ENCODE data around the gene C11orf97. TPM values are rescaled to one million over a fixed set of nuclear protein-coding genes. Genes with fewer than 3 reads are reported as not detected.

Gene C11orf97
- total and polyA plus RNA-seq, 9 of the 15 experiments (the other 6 are each of a cell fraction or from before 2014, with no cell fraction given), result not detected

GRCh38 chr11:94493281-94494125 lies 18.8 kb upstream of the C11orf97 start, which contains the start of the genes ANKRD49 and MRE11 (continued):
- TF ChIP-seq ZNF280B (CRISPR knock-in tag; IDR thresholded peaks at IDR 0.05), result no peak
- no peak for TF ChIP-seq NCOA1 (IDR thresholded peaks at IDR 0.05; ENCODE audit: low read depth)
- TF ChIP-seq DACH1 (IDR thresholded peaks at IDR 0.05; ENCODE audit: partially characterized antibody), result no peak
- 0 out of 2 replicates have a peak, but pooled peaks have one; percentile 6 for TF ChIP-seq TCF3 (CRISPR knock-in tag; IDR thresholded peaks at IDR 0.05)
- TF ChIP-seq SUPT5H (IDR thresholded peaks at IDR 0.05), result peak; percentile 76
- no peak for TF ChIP-seq FOSL1 (tag; conservative IDR thresholded peaks at IDR 0.05)
- TF ChIP-seq NBN (IDR thresholded peaks at IDR 0.05; ENCODE audit: low read depth), result peak; percentile 27; the same call in 1 of the 2 replicates
- TF ChIP-seq ZNF184 (CRISPR knock-in tag; IDR thresholded peaks at IDR 0.05), result no peak
- no peak for TF ChIP-seq ESRRB (CRISPR knock-in tag; IDR thresholded peaks at IDR 0.05; ENCODE audit: borderline replicate concordance)
- TF ChIP-seq L3MBTL2 (IDR thresholded peaks at IDR 0.05), result peak; percentile 74
- TF ChIP-seq, protein P1, sequence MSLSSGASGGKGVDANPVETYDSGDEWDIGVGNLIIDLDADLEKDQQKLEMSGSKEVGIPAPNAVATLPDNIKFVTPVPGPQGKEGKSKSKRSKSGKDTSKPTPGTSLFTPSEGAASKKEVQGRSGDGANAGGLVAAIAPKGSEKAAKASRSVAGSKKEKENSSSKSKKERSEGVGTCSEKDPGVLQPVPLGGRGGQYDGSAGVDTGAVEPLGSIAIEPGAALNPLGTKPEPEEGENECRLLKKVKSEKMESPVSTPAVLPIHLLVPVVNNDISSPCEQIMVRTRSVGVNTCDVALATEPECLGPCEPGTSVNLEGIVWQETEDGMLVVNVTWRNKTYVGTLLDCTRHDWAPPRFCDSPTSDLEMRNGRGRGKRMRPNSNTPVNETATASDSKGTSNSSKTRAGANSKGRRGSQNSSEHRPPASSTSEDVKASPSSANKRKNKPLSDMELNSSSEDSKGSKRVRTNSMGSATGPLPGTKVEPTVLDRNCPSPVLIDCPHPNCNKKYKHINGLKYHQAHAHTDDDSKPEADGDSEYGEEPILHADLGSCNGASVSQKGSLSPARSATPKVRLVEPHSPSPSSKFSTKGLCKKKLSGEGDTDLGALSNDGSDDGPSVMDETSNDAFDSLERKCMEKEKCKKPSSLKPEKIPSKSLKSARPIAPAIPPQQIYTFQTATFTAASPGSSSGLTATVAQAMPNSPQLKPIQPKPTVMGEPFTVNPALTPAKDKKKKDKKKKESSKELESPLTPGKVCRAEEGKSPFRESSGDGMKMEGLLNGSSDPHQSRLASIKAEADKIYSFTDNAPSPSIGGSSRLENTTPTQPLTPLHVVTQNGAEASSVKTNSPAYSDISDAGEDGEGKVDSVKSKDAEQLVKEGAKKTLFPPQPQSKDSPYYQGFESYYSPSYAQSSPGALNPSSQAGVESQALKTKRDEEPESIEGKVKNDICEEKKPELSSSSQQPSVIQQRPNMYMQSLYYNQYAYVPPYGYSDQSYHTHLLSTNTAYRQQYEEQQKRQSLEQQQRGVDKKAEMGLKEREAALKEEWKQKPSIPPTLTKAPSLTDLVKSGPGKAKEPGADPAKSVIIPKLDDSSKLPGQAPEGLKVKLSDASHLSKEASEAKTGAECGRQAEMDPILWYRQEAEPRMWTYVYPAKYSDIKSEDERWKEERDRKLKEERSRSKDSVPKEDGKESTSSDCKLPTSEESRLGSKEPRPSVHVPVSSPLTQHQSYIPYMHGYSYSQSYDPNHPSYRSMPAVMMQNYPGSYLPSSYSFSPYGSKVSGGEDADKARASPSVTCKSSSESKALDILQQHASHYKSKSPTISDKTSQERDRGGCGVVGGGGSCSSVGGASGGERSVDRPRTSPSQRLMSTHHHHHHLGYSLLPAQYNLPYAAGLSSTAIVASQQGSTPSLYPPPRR (CRISPR knock-in tag; IDR thresholded peaks at IDR 0.05; ENCODE audit: borderline replicate concordance), result peak; percentile 53; the same call in 1 of the 2 replicates
- TF ChIP-seq NFATC3 (IDR thresholded peaks at IDR 0.05), result no peak
- no peak for TF ChIP-seq XRCC3 (IDR thresholded peaks at IDR 0.05)
- no peak for TF ChIP-seq ZNF174 (CRISPR knock-in tag; IDR thresholded peaks at IDR 0.05)
- no peak for TF ChIP-seq CEBPB (tag; IDR thresholded peaks at IDR 0.05)
- no peak; the same call in 1 of the 2 replicates for TF ChIP-seq ZBTB26 (CRISPR knock-in tag; IDR thresholded peaks at IDR 0.05)
- no peak for TF ChIP-seq NUFIP1 (IDR thresholded peaks at IDR 0.05; ENCODE audit: partially characterized antibody)
- TF ChIP-seq ZSCAN29 (IDR thresholded peaks at IDR 0.05), result no peak
- TF ChIP-seq STAT5A (IDR thresholded peaks at IDR 0.05; ENCODE audit: borderline replicate concordance, low read length), result no peak
- TF ChIP-seq SMAD3 (CRISPR knock-in tag; conservative IDR thresholded peaks at IDR 0.05), result no peak
- no peak for TF ChIP-seq ZNF324 (CRISPR knock-in tag; IDR thresholded peaks at IDR 0.05)
